Heart right ventricle (tissue), 16 donors: ENCODE measurements around the gene REL. TPM values are rescaled to one million over a fixed set of nuclear protein-coding genes. Genes with fewer than 3 reads are reported as not detected.

Experiments used
- ATAC-seq, 8 donors: fragments of 200-7000 bp; cut with Tn5 transposase; one replicate each; pipeline ENCODE4 v1.9.1; 2020; ENCODE audit warnings: mild to moderate bottlenecking in 8 of 8, moderate library complexity in 8 of 8, moderate number of reproducible peaks in 1 of 8
- DNase-seq, 2 donors: peaks; one replicate each; pipeline ENCODE4 v3.0.0-alpha.2; 2020
- H3K27ac ChIP-seq, 10 donors: fragments of 200-600 bp; sonication (generic) in 2 of 10; one replicate each; pipeline versions ENCODE4 v1.5.0 to v1.8.0; 2020 to 2022; ENCODE audit warnings: mild to moderate bottlenecking in 3 of 10
- H3K27me3 ChIP-seq, 7 donors: fragments of 200-600 bp; one replicate each; pipeline ENCODE4 v1.8.0; 2021 to 2022; ENCODE audit warnings: mild to moderate bottlenecking in 2 of 7
- H3K36me3 ChIP-seq, 9 donors: fragments of 200-600 bp; sonication (generic) in 1 of 9; one replicate each; pipeline versions ENCODE4 v1.5.0 to v1.8.0; 2020 to 2022; ENCODE audit warnings: mild to moderate bottlenecking in 2 of 9
- H3K4me1 ChIP-seq, 9 donors: fragments of 200-600 bp; sonication (generic) in 1 of 9; one replicate each; pipeline versions ENCODE4 v1.5.0 to v1.8.0; 2020 to 2022; ENCODE audit warnings: mild to moderate bottlenecking in 4 of 9
- H3K4me3 ChIP-seq, 10 donors: fragments of 200-600 bp; sonication (generic) in 2 of 10; one replicate each; pipeline versions ENCODE4 v1.5.0 to v1.8.0; 2020 to 2022; ENCODE audit warnings: mild to moderate bottlenecking in 7 of 10, moderate library complexity in 2 of 10
- H3K9me3 ChIP-seq, 11 donors: fragments of 200-600 bp in 10 of 11; sonication (generic) in 2 of 11; one replicate each; pipeline versions ENCODE4 v1.5.0 to v1.8.0; 2013 to 2022; ENCODE audit warnings: mild to moderate bottlenecking in 2 of 11, control low read depth in 1 of 11, moderate library complexity in 1 of 11
- WGBS, 2 donors: extraction: QIAGEN DNeasy Blood & Tissue Kit; methylation state at CpG; one replicate each; pipeline ENCODE4 v1.1.7; 2013; ENCODE audit warnings: inconsistent platforms in 1 of 2; 5-methylcytosine and 5-hydroxymethylcytosine counted together
- intact Hi-C, 10 donors: fragments of 100-400 bp; cut with DNase I; formaldehyde crosslinking; loops; one replicate each; pipeline versions ENCODE4 v1.11.1 to v1.14.2; 2022
- polyA plus RNA-seq, 2 donors: library from polyadenylated mRNA; stranded (reverse); fragments of 200-250 nt; gene quantifications; one replicate each; pipeline ENCODE4 v1.2.3, GENCODE V29; 2013
- total RNA-seq, 10 donors: library from RNA; stranded (reverse); fragmentation: NEBNext Ultra II Directional in 3 of 10; extraction: Animal tissue kit (Norgen Biotek cat#: 25700) in 3 of 10; gene quantifications; one replicate each; pipeline versions ENCODE4 v1.2.1 to v1.2.4, GENCODE V29; 2021 to 2023
- TF ChIP-seq, protein P1 (sequence below), 9 donors: fragments of 200-600 bp; sonication (generic) in 2 of 9; IDR thresholded peaks; one replicate each; pipeline versions ENCODE4 v1.5.0 to v1.8.0; 2021 to 2022; ENCODE audit warnings: antibody characterized with exemption in 9 of 9, mild to moderate bottlenecking in 5 of 9, moderate library complexity in 1 of 9
- donor health status: Arrhythmogenic right ventricular cardiomyopathy.
- donor health status: ischemic (EF 13 %, LVEDD 7.1; RV severe dilation, severe dysfunction).
- donor health status: healthy with polysubstance abuse.
- donor health status: DM: no; HTN: yes; CAD: no.
- donor health status: DM: no; HTN: no; CAD: no.
- donor health status: ischemic (EF 25% LVEDD 6.9; RV normal size, moderate dysfunction).
- donor health status: ischemic (EF 25% LVEDD 5.7; RV mildly dilated, moderate dysfunction).
- donor health status: healthy.
- donor health status: DM: yes; HTN: yes; CAD: no.
- donor health status: Ischemic cardiomyopathy.
- donor health status: ischemic (EF 35%, LVEDD 5.7; RV mildly dilated, moderate dysfunction).
- donor health status: nonischemic (EF 11% LVEDD 7.7; RV severe dilation, severe dysfunction).
- donor health status: DM: yes; HTN: yes; CAD: no.
- donor health status: PGD.
- donor health status: ischemic (EF 29% LVEDD 5.4; RV normal size, mild dysfunction).
- donor health status: nonischemic (EF 23%, LVEDD 6.1; RV moderate dilation, normal function).

REL gene
- total and polyA plus RNA-seq, 12 donors, result 0.49 to 11.7 (median 6.4) TPM

DNA sequence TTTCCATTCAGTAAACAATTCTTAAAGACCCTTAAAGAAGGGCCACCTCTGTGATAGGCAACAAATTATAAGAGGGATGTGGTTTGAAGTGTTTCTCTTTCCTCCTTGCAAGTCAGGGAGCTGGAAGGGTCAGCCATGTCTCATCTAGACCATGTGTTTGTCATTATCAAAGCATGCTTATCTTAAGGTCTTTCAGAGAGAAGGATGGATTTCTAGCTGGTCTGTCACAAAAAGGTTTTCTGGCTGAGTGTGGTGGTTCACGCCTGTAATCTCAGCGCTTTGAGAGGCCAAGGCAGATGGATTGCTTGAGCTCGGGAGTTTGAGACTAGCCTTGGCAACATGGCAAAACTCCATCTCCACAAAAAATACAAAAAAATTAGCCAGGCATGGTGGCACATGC is 77.0 kb downstream of the REL start:
- Histone ChIP-seq H3K9me3 (no peaks in the 10 kb centered on the region), H3K36me3 (peaks cover 0 to 42% (median 10%) of the 10 kb centered on the region in 9 donors), H3K27ac (no peak overlapping the region), H3K4me1 (no peaks in the 10 kb centered on the region), H3K27me3 (no peaks in the 10 kb centered on the region), H3K4me3 (no peak overlapping the region)
- DNase-seq, result no peak
- WGBS, 2 donors, result 77 to 93% methylated on average over 3 of the region's 3 CpGs
- ATAC-seq, result no peak
- TF ChIP-seq, protein P1, sequence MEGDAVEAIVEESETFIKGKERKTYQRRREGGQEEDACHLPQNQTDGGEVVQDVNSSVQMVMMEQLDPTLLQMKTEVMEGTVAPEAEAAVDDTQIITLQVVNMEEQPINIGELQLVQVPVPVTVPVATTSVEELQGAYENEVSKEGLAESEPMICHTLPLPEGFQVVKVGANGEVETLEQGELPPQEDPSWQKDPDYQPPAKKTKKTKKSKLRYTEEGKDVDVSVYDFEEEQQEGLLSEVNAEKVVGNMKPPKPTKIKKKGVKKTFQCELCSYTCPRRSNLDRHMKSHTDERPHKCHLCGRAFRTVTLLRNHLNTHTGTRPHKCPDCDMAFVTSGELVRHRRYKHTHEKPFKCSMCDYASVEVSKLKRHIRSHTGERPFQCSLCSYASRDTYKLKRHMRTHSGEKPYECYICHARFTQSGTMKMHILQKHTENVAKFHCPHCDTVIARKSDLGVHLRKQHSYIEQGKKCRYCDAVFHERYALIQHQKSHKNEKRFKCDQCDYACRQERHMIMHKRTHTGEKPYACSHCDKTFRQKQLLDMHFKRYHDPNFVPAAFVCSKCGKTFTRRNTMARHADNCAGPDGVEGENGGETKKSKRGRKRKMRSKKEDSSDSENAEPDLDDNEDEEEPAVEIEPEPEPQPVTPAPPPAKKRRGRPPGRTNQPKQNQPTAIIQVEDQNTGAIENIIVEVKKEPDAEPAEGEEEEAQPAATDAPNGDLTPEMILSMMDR (IDR thresholded peaks at IDR 0.05), result no peak
- intact Hi-C loops, result no loop called here

DNA sequence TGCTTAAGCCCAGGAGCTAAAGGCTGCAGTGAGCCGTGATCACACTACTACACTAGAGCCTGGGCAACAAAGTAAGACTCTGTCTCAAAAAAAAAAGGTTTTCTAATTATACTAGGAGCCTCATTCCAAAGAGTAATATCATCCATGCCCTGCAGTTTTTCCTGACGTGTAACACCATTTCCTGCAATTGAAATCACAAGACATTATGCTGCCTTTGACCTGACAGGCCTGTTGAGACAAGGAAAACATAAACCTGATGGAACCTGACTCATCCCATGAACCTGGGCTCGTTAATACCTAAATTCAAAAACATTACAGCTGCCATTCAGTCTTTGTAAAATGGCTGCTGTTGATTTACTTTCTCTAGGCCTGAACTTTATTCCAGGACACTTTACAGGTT is 77.4 kb downstream of the REL start:
- H3K9me3 ChIP-seq, result no peaks in the 10 kb centered on the region
- peaks cover 0 to 37% (median 6%) of the 10 kb centered on the region in 9 donors for H3K36me3 ChIP-seq
- TF ChIP-seq, protein P1 (IDR thresholded peaks at IDR 0.05), result no peak
- no peaks in the 10 kb centered on the region for H3K4me1 ChIP-seq
- ATAC-seq (no peak), DNase-seq (no peak)
- H3K27ac ChIP-seq, result no peak overlapping the region
- no peaks in the 10 kb centered on the region for H3K27me3 ChIP-seq
- 61 to 70% methylated on average over 3 of the region's 3 CpGs for whole genome bisulfite sequencing, 2 donors
- no peak overlapping the region for H3K4me3 ChIP-seq
- intact Hi-C loops, result no loop called here

GRCh38 chr2:60959501-60959900 is 78.1 kb downstream of the REL start:
- TF ChIP-seq, protein P1 (IDR thresholded peaks at IDR 0.05), result no peak

GRCh38 chr2:60960706-60961105 is 79.3 kb downstream of the REL start:
- no peak overlapping the region for H3K27ac ChIP-seq
- whole genome bisulfite sequencing, 2 donors, result 100% methylated on average over 1 of the region's 1 CpG
- no peaks in the 10 kb centered on the region for H3K9me3 ChIP-seq
- DNase-seq (no peak), ATAC-seq (no peak)
- H3K27me3 ChIP-seq, result no peaks in the 10 kb centered on the region
- TF ChIP-seq, protein P1 (IDR thresholded peaks at IDR 0.05), result no peak
- peaks cover 0 to 25% (median 0%) of the 10 kb centered on the region in 9 donors for H3K36me3 ChIP-seq
- H3K4me3 ChIP-seq, result no peak overlapping the region
- peaks cover 0 to 2% (median 0%) of the 10 kb centered on the region in 9 donors for H3K4me1 ChIP-seq
- intact Hi-C loops, result no loop called here

More at GRCh38 chr2:60959501-60959900, 78.1 kb downstream of the REL start:
- H3K27ac ChIP-seq, result no peak overlapping the region
- no peaks in the 10 kb centered on the region for H3K9me3 ChIP-seq
- no peaks in the 10 kb centered on the region for H3K4me1 ChIP-seq
- no peaks in the 10 kb centered on the region for H3K27me3 ChIP-seq
- DNase-seq, result no peak
- no peak overlapping the region for H3K4me3 ChIP-seq
- H3K36me3 ChIP-seq, result peaks cover 0 to 30% (median 3%) of the 10 kb centered on the region in 9 donors
- ATAC-seq, result no peak
- intact Hi-C loops, result no loop called here
- 74 to 79% methylated on average over 7 of the region's 7 CpGs for WGBS, 2 donors
